GM12878 (cell line): ENCODE data around the gene OAF.

ENCODE experiments used
- NR2F1 ChIP-seq: fragments of 450-650 bp; conservative IDR thresholded peaks from 2 replicates; pipeline ENCODE4 v1.6.1; 2017; ENCODE audit warnings: mild to moderate bottlenecking
- POLR2AphosphoS2 ChIP-seq: IDR thresholded peaks from 2 replicates; pipeline ENCODE4 v1.6.1; 2011; ENCODE audit warnings: low read depth, mild to moderate bottlenecking, low read length, improper control_type of control experiment, moderate library complexity
- REST ChIP-seq: IDR thresholded peaks from 2 replicates; pipeline ENCODE4 v1.6.1; 2012; ENCODE audit warnings: mild to moderate bottlenecking, low read depth, low read length
- TAF1 ChIP-seq: IDR thresholded peaks from 2 replicates; pipeline ENCODE4 v1.6.1; 2011; ENCODE audit warnings: mild to moderate bottlenecking, low read depth, low read length, borderline replicate concordance

GRCh38 chr11:120270386-120270785 is 59.6 kb downstream of the OAF start:
- TF ChIP-seq POLR2AphosphoS2 = no peak
- TF ChIP-seq TAF1 = no peak
- no peak for TF ChIP-seq NR2F1
- no peak for TF ChIP-seq REST
